D721Med (cell line): ENCODE measurements around the gene PLEKHN1.
"Not testable (repeated sequence)": the region's sequence is repeated elsewhere in the genome, so short reads cannot be mapped to it uniquely, and the experiment has no call there.

Source experiments
- DNase-seq: peaks from one replicate; pipeline ENCODE4 v3.0.0; 2011; ENCODE audit warnings: low spot score; ENCODE audit not compliant: insufficient read length
- FAIRE-seq: peaks from 2 replicates; lab custom pipeline; 2011; peaks lifted over from hg19 to GRCh38; lab: Jason Lieb, UNC
- TF ChIP-seq, protein P1 (sequence below): IDR thresholded peaks from 2 replicates; pipeline ENCODE4 v1.5.1; 2012; ENCODE audit warnings: mild to moderate bottlenecking, control low read depth; ENCODE audit not compliant: insufficient read depth; ENCODE audit errors: missing control alignments

Gene PLEKHN1

DNA sequence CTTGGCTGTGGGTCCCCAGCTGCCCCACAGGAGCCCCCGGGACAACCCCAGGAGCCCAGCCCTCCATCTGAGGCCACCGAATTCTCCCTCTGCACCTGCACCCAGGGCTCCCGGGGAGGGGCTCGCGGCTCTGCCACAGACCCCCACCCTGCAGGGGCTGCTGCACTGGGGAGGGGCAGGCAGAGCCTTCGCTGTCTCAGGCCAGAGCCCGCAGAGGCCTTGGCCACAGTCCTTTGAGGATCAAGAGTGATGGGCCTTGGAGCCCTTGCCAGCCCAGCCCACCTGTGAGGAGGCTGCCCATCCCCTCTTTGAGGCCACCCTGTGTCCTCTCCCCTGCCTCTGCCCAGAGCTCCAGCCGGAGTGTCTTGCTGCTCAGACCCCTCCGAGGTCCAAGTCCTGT is 9.1 kb downstream of the PLEKHN1 start:
- FAIRE-seq (no peak), DNase-seq (no peak)

DNA sequence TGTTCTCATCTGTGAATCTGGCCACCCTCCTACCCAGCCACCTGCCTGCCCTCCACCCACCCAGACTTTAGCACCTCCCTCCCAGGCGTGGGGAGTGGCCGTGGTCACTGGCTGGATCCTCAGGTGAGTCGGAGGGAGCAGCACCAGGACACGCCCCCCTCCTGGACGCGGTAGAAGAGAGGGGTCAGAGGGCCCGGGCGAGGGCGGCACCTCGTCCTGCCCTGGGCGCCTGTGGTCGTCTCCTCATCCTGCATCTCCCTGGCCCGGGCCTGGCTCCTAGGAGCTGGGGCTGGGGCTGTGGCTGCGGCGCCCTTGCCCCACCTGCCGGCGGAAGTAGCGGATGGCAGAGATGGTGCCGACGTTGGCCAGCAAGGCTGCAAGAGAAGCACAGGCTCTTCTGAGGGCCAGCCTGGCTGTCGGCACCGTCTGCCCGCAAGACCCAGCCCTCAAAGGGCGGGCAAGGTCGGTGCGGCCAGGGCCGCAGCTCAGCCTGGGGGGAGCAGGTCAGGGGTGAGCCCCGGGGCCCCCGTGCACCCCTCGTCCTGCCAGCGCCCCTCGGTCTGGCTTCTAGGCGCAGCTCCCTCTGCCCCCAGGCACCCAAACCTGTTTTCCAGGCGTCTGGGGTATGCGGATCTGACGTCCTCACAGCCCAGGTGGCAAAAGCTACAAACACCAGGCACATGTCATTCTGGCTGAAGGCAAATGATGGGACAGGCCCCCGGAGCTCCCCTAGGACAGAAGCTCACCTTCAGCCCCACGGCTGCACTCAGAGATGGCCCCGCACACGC is 9.8 kb downstream of the PLEKHN1 start:
- FAIRE-seq: no peak
- TF ChIP-seq, protein P1, sequence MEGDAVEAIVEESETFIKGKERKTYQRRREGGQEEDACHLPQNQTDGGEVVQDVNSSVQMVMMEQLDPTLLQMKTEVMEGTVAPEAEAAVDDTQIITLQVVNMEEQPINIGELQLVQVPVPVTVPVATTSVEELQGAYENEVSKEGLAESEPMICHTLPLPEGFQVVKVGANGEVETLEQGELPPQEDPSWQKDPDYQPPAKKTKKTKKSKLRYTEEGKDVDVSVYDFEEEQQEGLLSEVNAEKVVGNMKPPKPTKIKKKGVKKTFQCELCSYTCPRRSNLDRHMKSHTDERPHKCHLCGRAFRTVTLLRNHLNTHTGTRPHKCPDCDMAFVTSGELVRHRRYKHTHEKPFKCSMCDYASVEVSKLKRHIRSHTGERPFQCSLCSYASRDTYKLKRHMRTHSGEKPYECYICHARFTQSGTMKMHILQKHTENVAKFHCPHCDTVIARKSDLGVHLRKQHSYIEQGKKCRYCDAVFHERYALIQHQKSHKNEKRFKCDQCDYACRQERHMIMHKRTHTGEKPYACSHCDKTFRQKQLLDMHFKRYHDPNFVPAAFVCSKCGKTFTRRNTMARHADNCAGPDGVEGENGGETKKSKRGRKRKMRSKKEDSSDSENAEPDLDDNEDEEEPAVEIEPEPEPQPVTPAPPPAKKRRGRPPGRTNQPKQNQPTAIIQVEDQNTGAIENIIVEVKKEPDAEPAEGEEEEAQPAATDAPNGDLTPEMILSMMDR: peak; percentile 39
- DNase-seq: peak; percentile 75

More for the DNA sequence above, 9.1 kb downstream of the PLEKHN1 start:
- TF ChIP-seq, protein P1: no peak

DNA sequence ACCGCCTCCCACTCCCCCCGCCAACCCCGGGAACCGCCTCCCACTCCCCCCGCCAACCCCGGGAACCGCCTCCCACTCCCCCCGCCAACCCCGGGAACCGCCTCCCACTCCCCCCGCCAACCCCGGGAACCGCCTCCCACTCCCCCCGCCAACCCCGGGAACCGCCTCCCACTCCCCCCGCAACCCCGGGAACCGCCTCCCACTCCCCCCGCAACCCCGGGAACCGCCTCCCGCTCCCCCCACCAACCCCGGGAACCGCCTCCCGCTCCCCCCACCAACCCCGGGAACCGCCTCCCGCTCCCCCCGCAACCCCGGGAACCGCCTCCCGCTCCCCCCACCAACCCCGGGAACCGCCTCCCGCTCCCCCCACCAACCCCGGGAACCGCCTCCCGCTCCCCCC is 10.5 kb downstream of the PLEKHN1 start:
- FAIRE-seq, DNase-seq: not testable (repeated sequence)

DNA sequence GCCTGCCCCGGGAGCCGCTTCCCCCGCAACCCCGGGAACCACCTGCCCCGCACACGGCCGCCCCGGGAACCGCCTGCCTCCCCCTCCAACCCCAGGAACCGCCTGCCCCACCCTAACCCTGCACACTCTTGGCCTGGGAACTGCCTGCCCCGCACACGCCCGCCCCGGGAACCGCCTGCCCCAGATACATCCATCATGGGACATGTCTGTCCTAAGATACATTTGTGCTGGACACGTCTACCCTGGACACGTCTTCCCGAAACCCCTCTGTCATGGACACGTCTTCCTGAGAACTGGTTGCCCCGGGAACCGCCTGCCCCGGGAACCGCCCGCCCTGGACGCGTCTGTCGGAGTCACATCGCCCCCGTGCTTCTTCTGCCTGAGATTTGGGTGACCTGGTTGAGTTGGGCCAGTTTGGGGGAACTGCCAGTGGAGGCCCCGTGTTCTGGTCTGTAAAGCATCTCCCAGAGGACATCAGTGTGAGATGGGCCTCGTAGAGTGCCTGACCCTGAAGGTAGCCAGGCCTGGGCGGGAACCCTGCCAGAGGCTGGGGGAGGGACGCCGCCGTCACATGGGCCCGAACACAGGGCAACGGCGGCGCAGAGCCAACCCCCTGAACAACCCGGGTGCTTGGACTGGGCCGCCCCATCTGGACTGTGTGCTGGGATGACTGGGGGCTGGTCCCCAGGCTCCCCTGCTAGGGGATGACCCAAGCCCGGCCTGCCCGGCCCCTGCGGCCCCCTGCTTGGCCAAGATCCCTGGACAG is 12.0 kb downstream of the PLEKHN1 start:
- TF ChIP-seq, protein P1: no peak
- no peak for FAIRE-seq

DNA sequence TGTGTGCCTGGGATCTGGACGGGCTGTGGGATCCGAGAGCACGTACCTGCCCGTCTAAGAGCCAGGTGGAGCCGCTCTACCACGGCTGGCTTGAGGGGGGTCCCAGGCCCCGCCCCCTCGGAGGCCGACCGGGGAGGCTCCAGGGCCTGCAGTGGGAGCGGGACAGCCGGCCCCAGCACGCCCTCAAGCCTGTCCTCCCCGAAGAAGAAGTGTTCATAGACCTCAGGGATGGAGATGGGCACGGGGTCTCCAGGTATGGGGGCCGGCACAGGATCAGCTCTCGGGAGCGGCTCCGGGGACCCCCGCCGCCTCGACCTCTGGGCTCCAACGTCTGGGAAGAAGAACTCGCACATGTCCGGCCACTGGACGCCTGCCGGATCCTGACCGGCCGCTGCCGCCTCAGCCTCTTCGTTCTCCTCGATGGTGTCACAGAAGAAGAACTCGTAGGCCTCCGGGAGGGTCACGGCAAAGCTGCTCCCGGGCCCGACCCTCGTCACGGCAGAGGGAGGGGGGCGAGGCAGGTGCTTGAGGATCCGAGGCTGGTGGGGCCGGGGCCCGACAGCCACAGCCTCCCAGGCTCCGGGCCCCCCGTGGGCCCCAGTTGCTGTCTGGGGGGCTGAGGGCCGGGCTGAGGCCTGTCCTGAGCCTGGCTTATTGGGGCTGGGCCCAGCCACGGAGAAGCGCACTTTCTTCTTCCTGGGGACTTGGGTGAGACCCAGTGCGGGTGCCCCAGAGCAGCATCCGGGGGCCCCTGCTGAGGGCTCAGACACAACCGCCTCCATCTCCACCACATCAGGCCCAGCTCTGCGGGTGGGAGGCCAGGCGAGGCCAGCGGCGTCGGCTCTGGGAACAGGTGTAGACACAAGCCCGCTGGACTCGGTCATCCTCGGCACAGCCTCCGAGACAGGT is 12.8 kb downstream of the PLEKHN1 start:
- FAIRE-seq: no peak

More for the DNA sequence above, 12.0 kb downstream of the PLEKHN1 start:
- no peak for DNase-seq

DNA sequence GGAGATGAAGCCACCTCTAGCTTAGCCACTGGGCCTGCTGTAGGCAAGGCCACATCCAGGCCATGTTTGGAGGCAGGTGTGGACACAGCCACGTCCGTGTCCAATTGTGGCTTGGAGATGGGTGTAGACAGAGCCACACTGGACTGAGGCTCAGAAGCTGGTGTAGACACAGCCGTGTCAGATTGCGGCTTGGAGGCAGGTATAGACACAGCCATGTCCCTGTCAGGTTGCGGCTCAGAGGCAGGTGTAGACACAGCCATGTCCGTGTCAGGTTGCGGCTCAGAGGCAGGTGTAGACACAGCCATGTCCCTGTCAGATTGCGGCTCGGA is 13.4 kb downstream of the PLEKHN1 start:
- no peak for FAIRE-seq

More for the DNA sequence above, 12.8 kb downstream of the PLEKHN1 start:
- TF ChIP-seq, protein P1: no peak
- DNase-seq: no peak

DNA sequence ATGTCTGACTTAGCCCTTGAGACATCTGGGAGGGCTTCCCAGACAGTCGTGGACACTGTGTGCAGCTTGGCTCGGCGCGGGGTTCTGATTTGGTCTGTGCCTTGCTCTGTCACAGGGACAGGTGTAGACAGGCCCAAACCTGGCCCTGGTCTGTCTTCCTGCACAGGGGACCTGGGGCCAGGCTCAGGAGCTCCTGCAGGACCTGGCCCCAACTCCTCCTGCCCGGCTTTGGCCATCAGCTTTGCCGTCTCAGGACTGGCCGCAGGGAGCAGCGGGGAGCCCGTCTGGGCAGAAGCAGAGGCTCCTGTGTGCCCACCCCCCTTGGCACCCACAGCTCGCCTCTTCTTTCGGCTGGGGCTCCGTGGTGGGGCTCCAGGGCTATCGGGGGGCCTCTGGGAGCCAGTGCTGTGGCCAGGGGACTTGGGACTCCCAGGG is 13.9 kb downstream of the PLEKHN1 start:
- DNase-seq: no peak
- TF ChIP-seq, protein P1: no peak
- FAIRE-seq: no peak

More for the DNA sequence above, 13.4 kb downstream of the PLEKHN1 start:
- TF ChIP-seq, protein P1: no peak
- no peak for DNase-seq
